Fibroblast of mammary gland (primary cell): ENCODE data around the gene CFAP68.
"Not testable (repeated sequence)": the region's sequence is repeated elsewhere in the genome, so short reads cannot be mapped to it uniquely, and the experiment has no call there.

ENCODE experiments used
- DNase-seq: peaks from one replicate; pipeline ENCODE4 v3.0.0-alpha.2; 2010; ENCODE audit warnings: low read depth
- H3K4me3 ChIP-seq: 2 replicates; pipeline ENCODE4 v1.5.1; 2011; ENCODE audit warnings: low read depth, mild to moderate bottlenecking, low read length, moderate library complexity; ENCODE audit not compliant: control insufficient read depth
- CTCF ChIP-seq: conservative IDR thresholded peaks from 2 replicates; pipeline ENCODE4 v1.5.1; 2011; ENCODE audit warnings: low read depth, low read length, inconsistent platforms; ENCODE audit not compliant: control insufficient read depth, insufficient read depth

CFAP68 gene

DNA sequence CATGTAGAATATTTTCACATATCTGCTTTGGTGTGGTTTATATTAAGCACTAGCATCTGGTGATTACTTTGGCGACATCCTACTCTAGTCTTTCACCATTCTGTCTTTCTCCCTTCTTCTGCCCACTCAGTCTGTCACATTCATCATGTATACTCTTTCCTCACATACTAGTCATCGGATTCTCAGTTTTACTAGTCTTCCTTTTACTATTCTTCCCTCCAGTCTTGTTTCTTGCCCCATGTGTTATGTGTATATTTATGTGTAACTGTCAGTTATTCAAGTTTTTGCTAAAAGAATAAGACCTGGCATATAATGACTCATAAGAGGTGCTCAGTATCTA, 53.2 kb downstream of the CFAP68 start:
- peak; percentile 81 for DNase-seq
- no peak overlapping the region for H3K4me3 ChIP-seq
- no peak for TF ChIP-seq CTCF

DNA sequence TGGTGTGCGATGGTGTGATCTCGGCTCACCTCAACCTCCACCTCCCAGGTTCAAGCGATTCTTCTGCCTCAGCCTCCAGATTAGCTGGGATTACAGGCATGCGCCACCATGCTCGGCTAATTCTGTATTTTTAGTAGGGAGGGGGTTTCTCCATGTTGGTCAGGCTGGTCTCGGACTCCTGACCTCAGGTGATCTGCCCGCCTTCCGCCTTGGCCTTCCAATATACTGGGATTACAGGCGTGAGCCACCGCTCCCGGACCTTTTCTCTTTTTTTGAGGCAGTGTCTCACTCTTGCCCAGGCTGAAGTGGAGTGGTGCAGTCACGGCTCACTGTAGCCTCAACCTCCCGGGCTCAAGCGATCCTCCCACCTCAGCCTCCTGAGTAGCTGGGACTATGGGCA, 53.8 kb downstream of the CFAP68 start:
- DNase-seq, H3K4me3 ChIP-seq: not testable (repeated sequence)

DNA sequence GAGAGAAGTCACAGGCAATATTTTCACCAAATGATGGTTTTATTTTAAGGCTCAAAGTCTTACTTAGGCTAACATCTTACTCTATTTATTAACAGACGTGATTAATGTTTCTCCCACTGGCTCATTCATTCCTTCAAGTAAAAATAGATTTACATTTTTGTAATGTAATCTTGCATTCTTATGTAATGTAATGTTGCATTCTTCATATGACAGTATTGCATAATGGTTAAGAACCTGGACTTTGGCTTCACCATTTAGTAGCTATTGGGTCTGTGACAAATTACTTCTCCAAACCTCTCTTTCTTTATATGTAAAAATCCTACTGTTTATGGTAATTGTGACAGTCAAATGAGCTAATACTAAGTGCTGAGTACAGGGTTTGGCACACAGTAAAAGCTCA, 54.5 kb downstream of the CFAP68 start:
- no peak overlapping the region for H3K4me3 ChIP-seq
- TF ChIP-seq CTCF, result no peak
- no peak for DNase-seq

- TF ChIP-seq CTCF, result no peak
- no peak overlapping the region for H3K4me3 ChIP-seq
- no peak for DNase-seq
Measured at GRCh38 chr11:111934306-111934705, 55.0 kb downstream of the CFAP68 start.
